ENCODE data around the gene CHRND. TPM values are rescaled to one million over a fixed set of nuclear protein-coding genes. Genes with fewer than 3 reads are reported as not detected.
A peak's percentile ranks its signal among the peaks of the same experiment; 100 is the strongest.

Gene CHRND
- total and polyA plus RNA-seq, 2 donors (not counting 1 experiment from before 2014, with no cell fraction given) = not detected

DNA sequence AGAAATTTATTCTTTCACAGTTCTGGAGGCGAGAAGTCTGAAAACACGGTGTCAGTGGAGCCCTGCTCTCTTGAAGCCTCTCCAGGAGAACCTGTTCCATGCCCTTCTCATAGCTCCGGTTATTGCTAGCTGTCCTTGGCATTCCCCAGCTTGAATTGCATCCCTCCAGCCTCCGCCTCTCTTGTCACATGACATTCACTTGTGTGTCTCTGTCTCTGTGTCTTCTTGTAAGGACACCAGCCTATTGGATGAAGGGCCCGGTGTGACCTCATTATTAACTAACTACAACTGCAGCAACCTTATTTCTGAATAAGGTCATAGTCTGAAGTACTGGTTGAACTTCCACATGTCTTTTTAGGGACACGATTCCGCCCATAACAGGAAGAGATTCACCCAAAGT lies 10.3 kb upstream of the CHRND start:
- H4K20me1 ChIP-seq (ENCODE audit: control insufficient read depth, insufficient read depth, low read length, poor library complexity, severe bottlenecking) = no peaks in the 10 kb centered on the region
- H3K27me3 Mint-ChIP-seq = peaks cover 18% of the 10 kb centered on the region
- H3K4me3 Mint-ChIP-seq = no peak overlapping the region
- H3K36me3 ChIP-seq (replicated peaks in 1 of 2; ENCODE audit: control extremely low read depth in 1 of 2, control insufficient read depth in 1 of 2, extremely low read depth in 1 of 2, insufficient read depth in 2 of 2, low read length in 1 of 2) = no peaks in the 10 kb centered on the region
- H3K27ac ChIP-seq (ENCODE audit: low read length in 2 of 2) = no peak overlapping the region
- H3K4me3 ChIP-seq (ENCODE audit: control extremely low read depth in 1 of 5, extremely low read depth in 1 of 5, insufficient read depth in 1 of 5, low read depth in 2 of 5, low read length in 4 of 5) = no peak overlapping the region
- DNase-seq (no peak), ATAC-seq (ENCODE audit: low read depth) (no peak)
- H3K9ac ChIP-seq (ENCODE audit: low read length) = no peak overlapping the region
- ChIA-PET CTCF (no interaction called here), POLR2A (no interaction called here)
- TF ChIP-seq, protein P1, sequence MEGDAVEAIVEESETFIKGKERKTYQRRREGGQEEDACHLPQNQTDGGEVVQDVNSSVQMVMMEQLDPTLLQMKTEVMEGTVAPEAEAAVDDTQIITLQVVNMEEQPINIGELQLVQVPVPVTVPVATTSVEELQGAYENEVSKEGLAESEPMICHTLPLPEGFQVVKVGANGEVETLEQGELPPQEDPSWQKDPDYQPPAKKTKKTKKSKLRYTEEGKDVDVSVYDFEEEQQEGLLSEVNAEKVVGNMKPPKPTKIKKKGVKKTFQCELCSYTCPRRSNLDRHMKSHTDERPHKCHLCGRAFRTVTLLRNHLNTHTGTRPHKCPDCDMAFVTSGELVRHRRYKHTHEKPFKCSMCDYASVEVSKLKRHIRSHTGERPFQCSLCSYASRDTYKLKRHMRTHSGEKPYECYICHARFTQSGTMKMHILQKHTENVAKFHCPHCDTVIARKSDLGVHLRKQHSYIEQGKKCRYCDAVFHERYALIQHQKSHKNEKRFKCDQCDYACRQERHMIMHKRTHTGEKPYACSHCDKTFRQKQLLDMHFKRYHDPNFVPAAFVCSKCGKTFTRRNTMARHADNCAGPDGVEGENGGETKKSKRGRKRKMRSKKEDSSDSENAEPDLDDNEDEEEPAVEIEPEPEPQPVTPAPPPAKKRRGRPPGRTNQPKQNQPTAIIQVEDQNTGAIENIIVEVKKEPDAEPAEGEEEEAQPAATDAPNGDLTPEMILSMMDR (IDR thresholded peaks at IDR 0.05) = no peak
- no peak for TF ChIP-seq EZH2 (IDR thresholded peaks at IDR 0.05; ENCODE audit: borderline replicate concordance, insufficient read depth, low read depth, low read length, poor library complexity, severe bottlenecking)
- H3K79me2 ChIP-seq (ENCODE audit: control insufficient read depth, insufficient read depth, low read length) = no peaks in the 10 kb centered on the region
- intact Hi-C loops (cut with micrococcal nuclease) = no loop called here
- H2AFZ ChIP-seq (ENCODE audit: insufficient read depth, low read depth, low read length, poor library complexity, severe bottlenecking) = no peak overlapping the region
- H3K9me3 ChIP-seq (ENCODE audit: control extremely low read depth in 1 of 3, control insufficient read depth in 2 of 3, insufficient read depth in 1 of 3, low read length in 2 of 3) = no peaks in the 10 kb centered on the region
- H3K4me1 Mint-ChIP-seq = no peaks in the 10 kb centered on the region
- H3K9me3 Mint-ChIP-seq (ENCODE audit: insufficient read depth) = no peaks in the 10 kb centered on the region
- peaks cover 0 to 3% (median 0%) of the 10 kb centered on the region in 4 experiments for H3K27me3 ChIP-seq (replicated peaks in 1 of 4; ENCODE audit: control extremely low read depth in 1 of 4, control insufficient read depth in 3 of 4, insufficient read depth in 4 of 4, low read length in 3 of 4)
- no peak overlapping the region for H3K4me2 ChIP-seq (replicated peaks; ENCODE audit: low read depth, low read length, poor library complexity, severe bottlenecking)
- H3K4me1 ChIP-seq (ENCODE audit: control insufficient read depth in 2 of 2, insufficient read depth in 2 of 2, low read length in 2 of 2) = no peaks in the 10 kb centered on the region
- 77% methylated on average over 6 of the region's 7 CpGs for WGBS (ENCODE audit: insufficient coverage)
- H3K27ac Mint-ChIP-seq = no peak overlapping the region

DNA sequence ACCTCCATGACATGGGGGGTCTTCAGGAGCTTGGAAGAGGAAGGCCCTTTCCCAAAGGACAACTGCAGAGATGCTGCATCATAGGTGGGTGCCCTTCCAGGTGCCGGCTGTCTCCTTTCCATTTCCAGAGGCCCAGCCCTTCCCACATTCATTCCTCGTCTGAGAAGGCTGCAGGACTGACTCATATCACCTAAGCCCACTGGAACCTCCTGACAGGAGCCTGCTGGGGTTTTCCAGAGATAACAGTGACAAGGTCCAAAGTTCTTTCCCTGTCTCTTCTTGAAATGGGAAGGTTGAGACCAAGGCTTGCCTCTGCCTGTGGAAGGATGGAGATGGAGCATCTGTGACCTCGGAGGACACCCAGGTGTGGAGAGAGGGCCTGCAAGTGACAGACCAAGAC lies 9.4 kb upstream of the CHRND start:
- Mint-ChIP-seq H3K9me3 (ENCODE audit: insufficient read depth) (no peaks in the 10 kb centered on the region), H3K27me3 (peaks cover 21% of the 10 kb centered on the region), H3K4me1 (peaks cover 2% of the 10 kb centered on the region), H3K27ac (peak overlapping the region; percentile 24), H3K4me3 (no peak overlapping the region)
- H3K9ac ChIP-seq (ENCODE audit: low read length) = no peak overlapping the region
- ATAC-seq (ENCODE audit: low read depth) (no peak), DNase-seq (no peak)
- no peaks in the 10 kb centered on the region for H3K79me2 ChIP-seq (ENCODE audit: control insufficient read depth, insufficient read depth, low read length)
- POLR2A ChIA-PET = no interaction called here
- H4K20me1 ChIP-seq (ENCODE audit: control insufficient read depth, insufficient read depth, low read length, poor library complexity, severe bottlenecking) = no peaks in the 10 kb centered on the region
- no peaks in the 10 kb centered on the region for H3K36me3 ChIP-seq (replicated peaks in 1 of 2; ENCODE audit: control extremely low read depth in 1 of 2, control insufficient read depth in 1 of 2, extremely low read depth in 1 of 2, insufficient read depth in 2 of 2, low read length in 1 of 2)
- no peak overlapping the region for H3K4me3 ChIP-seq (ENCODE audit: control extremely low read depth in 1 of 5, extremely low read depth in 1 of 5, insufficient read depth in 1 of 5, low read depth in 2 of 5, low read length in 4 of 5)
- intact Hi-C loops (cut with micrococcal nuclease) = no loop called here
- H3K27ac ChIP-seq (ENCODE audit: low read length in 2 of 2) = no peak overlapping the region
- H3K4me1 ChIP-seq (ENCODE audit: control insufficient read depth in 2 of 2, insufficient read depth in 2 of 2, low read length in 2 of 2) = peaks cover 2% of the 10 kb centered on the region in 2 donors
- TF ChIP-seq EZH2 (IDR thresholded peaks at IDR 0.05; ENCODE audit: borderline replicate concordance, insufficient read depth, low read depth, low read length, poor library complexity, severe bottlenecking) = no peak
- TF ChIP-seq, protein P1 (IDR thresholded peaks at IDR 0.05) = no peak
- H3K27me3 ChIP-seq (replicated peaks in 1 of 4; ENCODE audit: control extremely low read depth in 1 of 4, control insufficient read depth in 3 of 4, insufficient read depth in 4 of 4, low read length in 3 of 4) = peaks cover 0 to 12% (median 4%) of the 10 kb centered on the region in 4 experiments
- H2AFZ ChIP-seq (ENCODE audit: insufficient read depth, low read depth, low read length, poor library complexity, severe bottlenecking) = no peak overlapping the region
- CTCF ChIA-PET = no interaction called here
- no peak overlapping the region for H3K4me2 ChIP-seq (replicated peaks; ENCODE audit: low read depth, low read length, poor library complexity, severe bottlenecking)
- 100% methylated on average over 1 of the region's 3 CpGs for WGBS (ENCODE audit: insufficient coverage)
- H3K9me3 ChIP-seq (ENCODE audit: control extremely low read depth in 1 of 3, control insufficient read depth in 2 of 3, insufficient read depth in 1 of 3, low read length in 2 of 3) = peaks cover 0 to 3% (median 0%) of the 10 kb centered on the region in 3 donors
